ENCODE data around the gene MT1A.
"Not testable (repeated sequence)": the region's sequence is repeated elsewhere in the genome, so short reads cannot be mapped to it uniquely, and the experiment has no call there.

The MT1A gene

GRCh38 chr16:56610017-56610608, 28.4 kb upstream of the MT1A start:
- DNase-seq (ENCODE audit: low read depth), result peak; percentile 52

- no peak for DNase-seq (ENCODE audit: low read depth)
These were observed 27.8 kb upstream of the MT1A start for GRCh38 chr16:56610609-56611111.

GRCh38 chr16:56611281-56611833, 27.1 kb upstream of the MT1A start:
- peak; percentile 54 for DNase-seq (ENCODE audit: low read depth)

GRCh38 chr16:56613706-56614105, 24.8 kb upstream of the MT1A start:
- DNase-seq (ENCODE audit: low read depth), result no peak

- DNase-seq (ENCODE audit: low read depth), result no peak
These were observed 23.9 kb upstream of the MT1A start for GRCh38 chr16:56614549-56614991.

- no peak for DNase-seq (ENCODE audit: low read depth)
These were observed 23.1 kb upstream of the MT1A start for GRCh38 chr16:56615353-56615752.

GRCh38 chr16:56616608-56617211, 21.8 kb upstream of the MT1A start:
- no peak for DNase-seq (ENCODE audit: low read depth)

- no peak for DNase-seq (ENCODE audit: low read depth)
These were observed 21.0 kb upstream of the MT1A start for GRCh38 chr16:56617212-56618085.

GRCh38 chr16:56618138-56618537, 20.3 kb upstream of the MT1A start:
- no peak for DNase-seq (ENCODE audit: low read depth)

- no peak for DNase-seq (ENCODE audit: low read depth)
These were observed 18.0 kb upstream of the MT1A start for GRCh38 chr16:56620339-56620897.

- DNase-seq (ENCODE audit: low read depth), result not testable (repeated sequence)
These were observed 16.6 kb upstream of the MT1A start for GRCh38 chr16:56621665-56622445.

- DNase-seq (ENCODE audit: low read depth), result not testable (repeated sequence)
These were observed 15.3 kb upstream of the MT1A start for GRCh38 chr16:56623184-56623583.

- no peak for DNase-seq (ENCODE audit: low read depth)
These were observed 14.8 kb upstream of the MT1A start for GRCh38 chr16:56623637-56624036.

GRCh38 chr16:56625140-56625942, 13.1 kb upstream of the MT1A start, which contains the start of gene MT1E:
Gene MT1E, plus strand, starts transcription at chr16:56625781. Its CDS starts 71 bp downstream, at chr16:56625852.
- DNase-seq (ENCODE audit: low read depth), result no peak

- DNase-seq (ENCODE audit: low read depth), result no peak
These were observed 12.4 kb upstream of the MT1A start for GRCh38 chr16:56625943-56626654.

- DNase-seq (ENCODE audit: low read depth), result no peak
These were observed 11.8 kb upstream of the MT1A start for GRCh38 chr16:56626685-56627084.

- DNase-seq (ENCODE audit: low read depth), result no peak
These were observed 9.7 kb upstream of the MT1A start for GRCh38 chr16:56628486-56629350.

GRCh38 chr16:56629531-56629930, 8.9 kb upstream of the MT1A start:
- no peak for DNase-seq (ENCODE audit: low read depth)

- DNase-seq (ENCODE audit: low read depth), result no peak
These were observed 8.3 kb upstream of the MT1A start for GRCh38 chr16:56630134-56630533.
